SK-N-SH (cell line): Measurements from ENCODE around the gene NARS2. TPM values are rescaled to one million over a fixed set of nuclear protein-coding genes. Genes with fewer than 3 reads are reported as not detected.

Experiments
- CTCF ChIA-PET: fragments of 300-600, 350-600 bp; formaldehyde crosslinking; extraction: SDS; loops from one replicate; lab custom pipeline; 2021; lab: Yijun Ruan, JAX
- POLR2A ChIA-PET: fragments of 350-600 bp; sonication (Branson Sonifier 250); formaldehyde crosslinking; extraction: SDS; loops from one replicate; lab custom pipeline; 2020; ENCODE audit warnings: antibody characterized with exemption, inconsistent platforms; lab: Yijun Ruan, JAX
- DNase-seq: peaks from one replicate; pipeline ENCODE4 v3.0.0; 2012
- H2AFZ ChIP-seq: fragments of 200-600 bp; sonication (generic); 2 replicates; pipeline ENCODE4 v1.8.1; 2016; ENCODE audit warnings: antibody characterized with exemption, mild to moderate bottlenecking, low read depth
- H3F3A ChIP-seq: fragments of 200-600 bp; sonication (generic); replicated peaks from 2 replicates; pipeline ENCODE3; 2016; ENCODE audit warnings: antibody characterized with exemption, mild to moderate bottlenecking; ENCODE audit not compliant: insufficient read depth
- H3K27ac ChIP-seq, 2 experiments: fragments of 200-500 bp in 1 of 2; fragments of 200-600 bp in 1 of 2; sonication (Bioruptor generic) in 1 of 2; sonication (generic), shearing (Covaris generic) in 1 of 2; 2 replicates each; pipeline versions ENCODE4 v1.5.1 to v1.6.1; 2014 to 2016; ENCODE audit warnings: low read depth in 2 of 2, inconsistent platforms in 1 of 2, low read length in 1 of 2, mild to moderate bottlenecking in 1 of 2, mixed read lengths in 1 of 2
- H3K27me3 ChIP-seq: fragments of 200-600 bp; sonication (generic), shearing (Covaris generic); 2 replicates; pipeline ENCODE4 v1.6.1; 2016; ENCODE audit warnings: mixed run types; ENCODE audit not compliant: insufficient read depth
- H3K36me3 ChIP-seq, 2 experiments: fragments of 200-500 bp in 1 of 2; fragments of 200-600 bp in 1 of 2; sonication (Bioruptor generic) in 1 of 2; sonication (generic) in 1 of 2; replicated peaks in 1 of 2; 2 replicates each; pipeline versions ENCODE3 to v1.5.1; 2014 to 2016; ENCODE audit warnings: low read length in 1 of 2, mild to moderate bottlenecking in 1 of 2; ENCODE audit not compliant: insufficient read depth in 2 of 2, control insufficient read depth in 1 of 2
- H3K4me1 ChIP-seq, 2 experiments: fragments of 200-500 bp in 1 of 2; fragments of 200-600 bp in 1 of 2; sonication (Bioruptor generic) in 1 of 2; sonication (generic), shearing (Covaris generic) in 1 of 2; 2 replicates each; pipeline versions ENCODE4 v1.5.1 to v1.6.1; 2014 to 2016; ENCODE audit warnings: low read depth in 1 of 2, low read length in 1 of 2, mixed run types in 1 of 2; ENCODE audit not compliant: insufficient read depth in 2 of 2, control insufficient read depth in 1 of 2
- H3K4me2 ChIP-seq: fragments of 200-600 bp; sonication (generic), shearing (Covaris generic); 2 replicates; pipeline ENCODE4 v1.6.1; 2017; ENCODE audit warnings: mixed run types
- H3K4me3 ChIP-seq, 2 experiments: fragments of 200-500 bp in 1 of 2; fragments of 200-600 bp in 1 of 2; sonication (Bioruptor generic) in 1 of 2; sonication (generic), shearing (Covaris generic) in 1 of 2; 2 replicates each; pipeline versions ENCODE4 v1.5.1 to v1.8.1; 2014 to 2016; ENCODE audit warnings: low read depth in 2 of 2, inconsistent platforms in 1 of 2, low read length in 1 of 2, mild to moderate bottlenecking in 1 of 2, mixed read lengths in 1 of 2, moderate library complexity in 1 of 2
- H3K79me2 ChIP-seq: fragments of 200-600 bp; sonication (generic); 2 replicates; pipeline ENCODE4 v1.8.1; 2017; ENCODE audit warnings: mild to moderate bottlenecking; ENCODE audit not compliant: insufficient read depth
- H3K9ac ChIP-seq: fragments of 200-600 bp; sonication (generic); 2 replicates; pipeline ENCODE4 v1.6.1; 2017; ENCODE audit warnings: mixed run types
- H3K9me2 ChIP-seq: fragments of 200-600 bp; sonication (generic); 2 replicates; pipeline ENCODE4 v1.6.1; 2017; ENCODE audit warnings: mixed run types
- H3K9me3 ChIP-seq: fragments of 200-600 bp; sonication (generic); 2 replicates; pipeline ENCODE4 v1.6.1; 2017; ENCODE audit warnings: mixed run types, mild to moderate bottlenecking, moderate library complexity
- H4K20me1 ChIP-seq: fragments of 200-600 bp; sonication (generic); 2 replicates; pipeline ENCODE4 v1.6.1; 2017; ENCODE audit warnings: mild to moderate bottlenecking, mixed run types; ENCODE audit not compliant: insufficient read depth
- CHD2 ChIP-seq: fragments of 150-350 bp; IDR thresholded peaks from 2 replicates; pipeline ENCODE4 v1.6.1; 2018; ENCODE audit warnings: low read length; ENCODE audit not compliant: partially characterized antibody
- ELF1 ChIP-seq: IDR thresholded peaks from 2 replicates; pipeline ENCODE4 v1.4.0; 2012
- EZH2phosphoT487 ChIP-seq: fragments of 200-600 bp; sonication (generic); IDR thresholded peaks from 2 replicates; pipeline ENCODE4 v1.6.1; 2017; ENCODE audit warnings: low read depth, mixed run types, mild to moderate bottlenecking, antibody characterized with exemption, moderate library complexity, borderline replicate concordance
- FOSL2 ChIP-seq: IDR thresholded peaks from 2 replicates; pipeline ENCODE4 v1.4.0; 2012; ENCODE audit warnings: low read depth, mild to moderate bottlenecking, moderate library complexity, borderline replicate concordance
- FOXJ3 ChIP-seq: sonication (generic); formaldehyde crosslinking; IDR thresholded peaks from 2 replicates; pipeline ENCODE4 v1.5.1; 2020; ENCODE audit warnings: mild to moderate bottlenecking, missing genetic modification reagents
- FOXM1 ChIP-seq: IDR thresholded peaks from 2 replicates; pipeline ENCODE4 v1.4.0; 2012; ENCODE audit warnings: low read depth, mild to moderate bottlenecking
- GATA2 ChIP-seq: sonication (generic); formaldehyde crosslinking; IDR thresholded peaks from 2 replicates; pipeline ENCODE4 v1.5.0; 2020; ENCODE audit warnings: mild to moderate bottlenecking, missing genetic modification reagents
- JUND ChIP-seq: IDR thresholded peaks from 2 replicates; pipeline ENCODE4 v1.4.0; 2012
- NFIC ChIP-seq: IDR thresholded peaks from 2 replicates; pipeline ENCODE4 v1.4.0; 2012; ENCODE audit warnings: borderline replicate concordance
- NRF1 ChIP-seq: IDR thresholded peaks from 2 replicates; pipeline ENCODE4 v1.6.1; 2012; ENCODE audit warnings: low read depth, mild to moderate bottlenecking, low read length
- POLR2AphosphoS5 ChIP-seq: IDR thresholded peaks from 2 replicates; pipeline ENCODE4 v1.6.1; 2012; ENCODE audit warnings: low read depth, low read length
- RAD21 ChIP-seq: IDR thresholded peaks from 2 replicates; pipeline ENCODE4 v1.6.1; 2012; ENCODE audit warnings: mild to moderate bottlenecking, low read length
- RXRA ChIP-seq: IDR thresholded peaks from 2 replicates; pipeline ENCODE4 v1.4.0; 2012; ENCODE audit warnings: low read depth, mild to moderate bottlenecking, borderline replicate concordance
- SMC3 ChIP-seq: IDR thresholded peaks from 2 replicates; pipeline ENCODE4 v1.6.1; 2012; ENCODE audit warnings: low read depth, low read length, improper control_type of control experiment
- TAF1 ChIP-seq: IDR thresholded peaks from 2 replicates; pipeline ENCODE4 v1.6.1; 2012; ENCODE audit warnings: low read depth, mild to moderate bottlenecking, low read length, moderate library complexity, borderline replicate concordance
- TCF12 ChIP-seq: IDR thresholded peaks from 2 replicates; pipeline ENCODE4 v1.4.0; 2012
- YY1 ChIP-seq: IDR thresholded peaks from 2 replicates; pipeline ENCODE4 v1.4.0; 2012; ENCODE audit warnings: low read depth, mild to moderate bottlenecking
- WGBS: methylation state at CpG from one replicate; pipeline ENCODE4 v1.1.6; 2017; ENCODE audit warnings: low lambda C conversion rate; 5-methylcytosine and 5-hydroxymethylcytosine counted together
- polyA plus RNA-seq, 3 experiments: library from polyadenylated mRNA; depleted of rRNA; stranded (reverse); fragments of >200 nt; gene quantifications; 2 replicates each; pipeline ENCODE4 v1.2.3, GENCODE V29; 2012
- TF ChIP-seq, protein P1 (sequence below): fragments of 150-350 bp; IDR thresholded peaks from 2 replicates; pipeline ENCODE4 v1.6.1; 2016; ENCODE audit warnings: mild to moderate bottlenecking, low read depth, low read length
- TF ChIP-seq, protein P2 (sequence below): fragments of 150-350 bp; IDR thresholded peaks from 2 replicates; pipeline ENCODE4 v1.6.1; 2017; ENCODE audit warnings: antibody characterized with exemption, low read length, low read depth, borderline replicate concordance
- TF ChIP-seq, protein P3 (sequence below): IDR thresholded peaks from 2 replicates; pipeline ENCODE4 v1.4.0; 2012; ENCODE audit warnings: low read depth
- TF ChIP-seq, protein P4 (sequence below): IDR thresholded peaks from 2 replicates; pipeline ENCODE4 v1.4.0; 2012; ENCODE audit warnings: low read depth, borderline replicate concordance
- TF ChIP-seq, protein P5 (sequence below): IDR thresholded peaks from 2 replicates; pipeline ENCODE4 v1.4.0; 2012; ENCODE audit warnings: low read depth, borderline replicate concordance
- TF ChIP-seq, protein P6 (sequence below): fragments of 200-600 bp; sonication (generic); IDR thresholded peaks from 2 replicates; pipeline ENCODE4 v1.6.1; 2017; ENCODE audit warnings: antibody characterized with exemption, mild to moderate bottlenecking, moderate library complexity

The NARS2 gene
- polyA plus RNA-seq, 1 of the 3 experiments (the other 2 are of a cell fraction), result 8.9 TPM

DNA sequence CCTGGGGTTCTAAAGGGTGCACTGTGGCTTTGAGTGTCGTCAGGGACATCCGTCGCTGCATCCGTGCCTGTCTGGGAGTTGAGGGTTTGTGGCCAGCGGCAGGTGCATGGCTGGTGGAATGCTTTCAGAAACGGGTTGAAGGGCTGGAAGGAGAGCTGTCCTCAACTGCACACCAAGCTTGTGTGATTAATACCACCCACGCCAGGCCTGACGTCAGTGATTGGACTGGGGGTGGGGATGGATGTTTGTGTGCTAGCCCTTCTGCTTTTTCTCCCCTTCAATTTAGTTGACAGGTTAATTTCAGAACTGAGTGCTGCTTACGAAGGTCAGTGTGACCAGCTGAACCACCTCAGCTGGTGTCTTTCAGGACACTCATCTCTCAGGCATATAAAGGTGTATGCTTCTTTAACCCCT lies 153.9 kb downstream of the NARS2 start (continued):
- TF ChIP-seq RAD21, result peak; percentile 1; the same call in 1 of the 2 replicates
- TF ChIP-seq POLR2AphosphoS5, result 0 out of 2 replicates have a peak, but pooled peaks have one; percentile 10
- peak; percentile 60 for TF ChIP-seq TCF12

DNA sequence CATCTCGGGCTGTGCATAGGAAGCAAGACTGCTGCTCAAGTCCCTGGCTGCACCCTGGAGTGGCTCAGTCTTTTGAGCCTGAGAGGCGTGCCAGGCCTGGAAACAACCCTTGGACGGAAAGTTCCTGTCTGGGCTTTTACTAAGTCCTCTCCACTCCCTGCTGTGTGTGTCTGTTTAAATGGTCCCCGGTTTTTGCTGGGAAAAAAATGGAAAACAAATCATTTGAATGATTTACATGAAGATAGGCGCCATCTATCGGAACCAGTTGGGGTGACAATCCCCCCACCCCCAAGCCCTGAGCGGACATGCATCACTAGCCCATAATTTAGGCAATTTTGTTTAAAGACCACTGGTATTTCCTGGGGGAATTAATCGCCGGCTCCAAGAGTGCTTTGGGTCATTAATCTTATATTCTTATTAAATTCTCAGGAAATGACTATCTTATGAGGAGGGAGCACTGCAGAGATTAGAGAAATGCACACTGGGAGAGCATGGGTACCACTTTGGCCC lies 154.4 kb downstream of the NARS2 start:
- WGBS, result 2% methylated on average over 9 of the region's 9 CpGs
- peak overlapping the region; percentile 69 to 100 for H3K27ac ChIP-seq
- ChIA-PET POLR2A (interaction anchor here (0.8 to 1.8 kb wide), 6 partner anchors 12 to 192 kb away, joined by 4 to 7 read pairs (median 6); partner anchors contain the start of gene NARS2), CTCF (interaction anchor here (1.0 to 7.2 kb wide), 13 partner anchors 9 to 192 kb away, joined by 3 to 110 read pairs (median 5); no protein-coding TSS in a partner anchor)
- no peaks in the 10 kb centered on the region for H3K9me3 ChIP-seq
- H3K9me2 ChIP-seq, result no peaks in the 10 kb centered on the region
- peaks cover 11% of the 10 kb centered on the region for H3K79me2 ChIP-seq
- H3K4me2 ChIP-seq, result peak overlapping the region; percentile 90
- H3F3A ChIP-seq, result peaks cover 37% of the 10 kb centered on the region
- no peak overlapping the region; the same call in 1 of the 2 replicates for H3K9ac ChIP-seq
- H3K27me3 ChIP-seq, result no peaks in the 10 kb centered on the region
- peak; percentile 70 for DNase-seq
- H3K4me3 ChIP-seq, result peak overlapping the region; percentile 21 to 27; a peak in 3 of 4 replicates
- no peaks in the 10 kb centered on the region for H3K36me3 ChIP-seq
- peak overlapping the region; percentile 57; the same call in 1 of the 2 replicates for H2AFZ ChIP-seq
- peaks cover 32 to 52% of the 10 kb centered on the region in 2 experiments for H3K4me1 ChIP-seq
- no peaks in the 10 kb centered on the region for H4K20me1 ChIP-seq
- no peak for TF ChIP-seq RXRA
- TF ChIP-seq GATA2 (CRISPR knock-in tag), result no peak
- no peak for TF ChIP-seq FOXJ3 (CRISPR knock-in tag)
- peak; percentile 13; the same call in 1 of the 2 replicates for TF ChIP-seq JUND
- TF ChIP-seq, protein P1, sequence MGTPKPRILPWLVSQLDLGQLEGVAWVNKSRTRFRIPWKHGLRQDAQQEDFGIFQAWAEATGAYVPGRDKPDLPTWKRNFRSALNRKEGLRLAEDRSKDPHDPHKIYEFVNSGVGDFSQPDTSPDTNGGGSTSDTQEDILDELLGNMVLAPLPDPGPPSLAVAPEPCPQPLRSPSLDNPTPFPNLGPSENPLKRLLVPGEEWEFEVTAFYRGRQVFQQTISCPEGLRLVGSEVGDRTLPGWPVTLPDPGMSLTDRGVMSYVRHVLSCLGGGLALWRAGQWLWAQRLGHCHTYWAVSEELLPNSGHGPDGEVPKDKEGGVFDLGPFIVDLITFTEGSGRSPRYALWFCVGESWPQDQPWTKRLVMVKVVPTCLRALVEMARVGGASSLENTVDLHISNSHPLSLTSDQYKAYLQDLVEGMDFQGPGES, result no peak
- peak; percentile 65 for TF ChIP-seq RAD21
- no peak for TF ChIP-seq NFIC
- TF ChIP-seq YY1, result no peak
- no peak for TF ChIP-seq POLR2AphosphoS5
- TF ChIP-seq SMC3, result peak; percentile 49
- TF ChIP-seq FOXM1, result 0 out of 2 replicates have a peak, but pooled peaks have one; percentile 15
- TF ChIP-seq, protein P2, sequence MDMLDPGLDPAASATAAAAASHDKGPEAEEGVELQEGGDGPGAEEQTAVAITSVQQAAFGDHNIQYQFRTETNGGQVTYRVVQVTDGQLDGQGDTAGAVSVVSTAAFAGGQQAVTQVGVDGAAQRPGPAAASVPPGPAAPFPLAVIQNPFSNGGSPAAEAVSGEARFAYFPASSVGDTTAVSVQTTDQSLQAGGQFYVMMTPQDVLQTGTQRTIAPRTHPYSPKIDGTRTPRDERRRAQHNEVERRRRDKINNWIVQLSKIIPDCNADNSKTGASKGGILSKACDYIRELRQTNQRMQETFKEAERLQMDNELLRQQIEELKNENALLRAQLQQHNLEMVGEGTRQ, result no peak
- TF ChIP-seq, protein P3, sequence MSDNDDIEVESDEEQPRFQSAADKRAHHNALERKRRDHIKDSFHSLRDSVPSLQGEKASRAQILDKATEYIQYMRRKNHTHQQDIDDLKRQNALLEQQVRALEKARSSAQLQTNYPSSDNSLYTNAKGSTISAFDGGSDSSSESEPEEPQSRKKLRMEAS, result 0 out of 2 replicates have a peak, but pooled peaks have one; percentile 33
- TF ChIP-seq EZH2phosphoT487, result no peak
- TF ChIP-seq TAF1, result no peak
- TF ChIP-seq, protein P4, sequence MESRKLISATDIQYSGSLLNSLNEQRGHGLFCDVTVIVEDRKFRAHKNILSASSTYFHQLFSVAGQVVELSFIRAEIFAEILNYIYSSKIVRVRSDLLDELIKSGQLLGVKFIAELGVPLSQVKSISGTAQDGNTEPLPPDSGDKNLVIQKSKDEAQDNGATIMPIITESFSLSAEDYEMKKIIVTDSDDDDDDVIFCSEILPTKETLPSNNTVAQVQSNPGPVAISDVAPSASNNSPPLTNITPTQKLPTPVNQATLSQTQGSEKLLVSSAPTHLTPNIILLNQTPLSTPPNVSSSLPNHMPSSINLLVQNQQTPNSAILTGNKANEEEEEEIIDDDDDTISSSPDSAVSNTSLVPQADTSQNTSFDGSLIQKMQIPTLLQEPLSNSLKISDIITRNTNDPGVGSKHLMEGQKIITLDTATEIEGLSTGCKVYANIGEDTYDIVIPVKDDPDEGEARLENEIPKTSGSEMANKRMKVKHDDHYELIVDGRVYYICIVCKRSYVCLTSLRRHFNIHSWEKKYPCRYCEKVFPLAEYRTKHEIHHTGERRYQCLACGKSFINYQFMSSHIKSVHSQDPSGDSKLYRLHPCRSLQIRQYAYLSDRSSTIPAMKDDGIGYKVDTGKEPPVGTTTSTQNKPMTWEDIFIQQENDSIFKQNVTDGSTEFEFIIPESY, result no peak
- no peak for TF ChIP-seq ELF1
- no peak for TF ChIP-seq CHD2
- TF ChIP-seq, protein P5, sequence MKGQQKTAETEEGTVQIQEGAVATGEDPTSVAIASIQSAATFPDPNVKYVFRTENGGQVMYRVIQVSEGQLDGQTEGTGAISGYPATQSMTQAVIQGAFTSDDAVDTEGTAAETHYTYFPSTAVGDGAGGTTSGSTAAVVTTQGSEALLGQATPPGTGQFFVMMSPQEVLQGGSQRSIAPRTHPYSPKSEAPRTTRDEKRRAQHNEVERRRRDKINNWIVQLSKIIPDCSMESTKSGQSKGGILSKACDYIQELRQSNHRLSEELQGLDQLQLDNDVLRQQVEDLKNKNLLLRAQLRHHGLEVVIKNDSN, result no peak
- TF ChIP-seq NRF1, result no peak
- peak; percentile 5; the same call in 1 of the 2 replicates for TF ChIP-seq FOSL2
- TF ChIP-seq, protein P6, sequence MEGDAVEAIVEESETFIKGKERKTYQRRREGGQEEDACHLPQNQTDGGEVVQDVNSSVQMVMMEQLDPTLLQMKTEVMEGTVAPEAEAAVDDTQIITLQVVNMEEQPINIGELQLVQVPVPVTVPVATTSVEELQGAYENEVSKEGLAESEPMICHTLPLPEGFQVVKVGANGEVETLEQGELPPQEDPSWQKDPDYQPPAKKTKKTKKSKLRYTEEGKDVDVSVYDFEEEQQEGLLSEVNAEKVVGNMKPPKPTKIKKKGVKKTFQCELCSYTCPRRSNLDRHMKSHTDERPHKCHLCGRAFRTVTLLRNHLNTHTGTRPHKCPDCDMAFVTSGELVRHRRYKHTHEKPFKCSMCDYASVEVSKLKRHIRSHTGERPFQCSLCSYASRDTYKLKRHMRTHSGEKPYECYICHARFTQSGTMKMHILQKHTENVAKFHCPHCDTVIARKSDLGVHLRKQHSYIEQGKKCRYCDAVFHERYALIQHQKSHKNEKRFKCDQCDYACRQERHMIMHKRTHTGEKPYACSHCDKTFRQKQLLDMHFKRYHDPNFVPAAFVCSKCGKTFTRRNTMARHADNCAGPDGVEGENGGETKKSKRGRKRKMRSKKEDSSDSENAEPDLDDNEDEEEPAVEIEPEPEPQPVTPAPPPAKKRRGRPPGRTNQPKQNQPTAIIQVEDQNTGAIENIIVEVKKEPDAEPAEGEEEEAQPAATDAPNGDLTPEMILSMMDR, result peak; percentile 81
- TF ChIP-seq TCF12, result no peak
